DND-41 (cell line): Measurements from ENCODE around the gene APOOL.
"Not testable (repeated sequence)": the region's sequence is repeated elsewhere in the genome, so short reads cannot be mapped to it uniquely, and the experiment has no call there.

Experiments used
- ATAC-seq: fragments of 200-7000 bp; cut with Tn5 transposase; 3 replicates; pipeline ENCODE4 v1.9.1; 2021; ENCODE audit warnings: low read depth; ENCODE audit not compliant: insufficient read depth
- DNase-seq: peaks from one replicate; pipeline ENCODE4 v3.0.0-alpha.2; 2020
- H2AFZ ChIP-seq: 2 replicates; pipeline ENCODE4 v1.6.0; 2012; ENCODE audit warnings: low read depth, low read length
- H3K27ac ChIP-seq: 2 replicates; pipeline ENCODE4 v1.5.1; 2012; ENCODE audit warnings: low read length, inconsistent platforms
- H3K27me3 ChIP-seq: fragments of 200-600 bp; sonication (generic); 2 replicates; pipeline ENCODE4 v1.6.0; 2012; ENCODE audit warnings: low read length, mild to moderate bottlenecking, inconsistent platforms; ENCODE audit not compliant: insufficient read depth, poor library complexity
- H3K36me3 ChIP-seq: 2 replicates; pipeline ENCODE4 v1.5.1; 2012; ENCODE audit warnings: low read length, inconsistent platforms; ENCODE audit not compliant: insufficient read depth
- H3K4me1 ChIP-seq: 2 replicates; pipeline ENCODE4 v1.5.1; 2012; ENCODE audit warnings: mild to moderate bottlenecking, low read length; ENCODE audit not compliant: insufficient read depth
- H3K4me2 ChIP-seq: 2 replicates; pipeline ENCODE4 v1.6.0; 2012; ENCODE audit warnings: mild to moderate bottlenecking, moderate library complexity, low read length, inconsistent platforms; ENCODE audit not compliant: insufficient read depth
- H3K4me3 ChIP-seq, 2 experiments: fragments of 200-600 bp in 1 of 2; shearing (Covaris generic) in 1 of 2; 2 replicates each; pipeline ENCODE4 v1.5.1; 2012 to 2016; ENCODE audit warnings: inconsistent platforms in 2 of 2, low read length in 2 of 2, mild to moderate bottlenecking in 2 of 2, low read depth in 1 of 2, moderate library complexity in 1 of 2
- H3K79me2 ChIP-seq: 2 replicates; pipeline ENCODE4 v1.6.0; 2012; ENCODE audit warnings: low read length, inconsistent platforms; ENCODE audit not compliant: insufficient read depth
- H3K9ac ChIP-seq: 2 replicates; pipeline ENCODE4 v1.6.0; 2012; ENCODE audit warnings: low read depth, mild to moderate bottlenecking, inconsistent platforms, low read length, moderate library complexity
- H3K9me3 ChIP-seq: 2 replicates; pipeline ENCODE4 v1.5.1; 2012; ENCODE audit warnings: low read length, moderate library complexity, mild to moderate bottlenecking, inconsistent platforms; ENCODE audit not compliant: insufficient read depth, severe bottlenecking
- H4K20me1 ChIP-seq: 2 replicates; pipeline ENCODE4 v1.6.0; 2012; ENCODE audit warnings: low read length; ENCODE audit not compliant: insufficient read depth
- EZH2 ChIP-seq: IDR thresholded peaks from 3 replicates; pipeline ENCODE4 v1.6.1; 2012; ENCODE audit warnings: borderline replicate concordance, low read depth, mild to moderate bottlenecking, moderate library complexity, low read length, inconsistent platforms; ENCODE audit not compliant: severe bottlenecking
- TF ChIP-seq, protein P1 (sequence below): IDR thresholded peaks from 2 replicates; pipeline ENCODE4 v1.5.1; 2012; ENCODE audit warnings: borderline replicate concordance, low read length, moderate library complexity, mild to moderate bottlenecking; ENCODE audit not compliant: poor library complexity, severe bottlenecking; ENCODE audit errors: extremely low read depth

APOOL gene

DNA sequence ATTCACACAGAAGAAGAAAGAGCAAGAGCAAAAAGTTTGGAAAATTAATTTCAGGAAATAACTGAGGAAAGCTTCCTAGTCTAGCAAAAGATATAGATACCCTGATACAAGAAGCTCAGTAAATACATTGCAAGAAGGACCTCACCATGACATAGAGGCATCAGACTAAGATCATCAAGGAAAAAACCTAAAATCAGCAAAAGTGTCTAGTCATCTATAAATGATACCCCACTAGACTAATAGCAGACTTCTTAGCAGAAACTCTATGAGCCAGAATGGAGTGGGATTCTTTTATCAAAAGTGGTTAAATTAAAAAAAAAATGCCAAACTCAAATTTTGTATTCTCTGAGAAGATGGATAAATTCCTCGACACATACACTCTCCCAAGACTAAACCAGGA, 10.5 kb upstream of the APOOL start:
- H3K9ac ChIP-seq, result no peak overlapping the region
- no peaks in the 10 kb centered on the region for H4K20me1 ChIP-seq
- no peaks in the 10 kb centered on the region for H3K9me3 ChIP-seq
- H3K79me2 ChIP-seq, result no peaks in the 10 kb centered on the region
- ATAC-seq (no peak), DNase-seq (no peak)
- no peak overlapping the region for H2AFZ ChIP-seq
- H3K27me3 ChIP-seq, result no peaks in the 10 kb centered on the region
- no peak overlapping the region for H3K4me2 ChIP-seq
- no peak overlapping the region for H3K27ac ChIP-seq
- no peaks in the 10 kb centered on the region for H3K4me1 ChIP-seq
- TF ChIP-seq EZH2, result no peak
- TF ChIP-seq, protein P1, sequence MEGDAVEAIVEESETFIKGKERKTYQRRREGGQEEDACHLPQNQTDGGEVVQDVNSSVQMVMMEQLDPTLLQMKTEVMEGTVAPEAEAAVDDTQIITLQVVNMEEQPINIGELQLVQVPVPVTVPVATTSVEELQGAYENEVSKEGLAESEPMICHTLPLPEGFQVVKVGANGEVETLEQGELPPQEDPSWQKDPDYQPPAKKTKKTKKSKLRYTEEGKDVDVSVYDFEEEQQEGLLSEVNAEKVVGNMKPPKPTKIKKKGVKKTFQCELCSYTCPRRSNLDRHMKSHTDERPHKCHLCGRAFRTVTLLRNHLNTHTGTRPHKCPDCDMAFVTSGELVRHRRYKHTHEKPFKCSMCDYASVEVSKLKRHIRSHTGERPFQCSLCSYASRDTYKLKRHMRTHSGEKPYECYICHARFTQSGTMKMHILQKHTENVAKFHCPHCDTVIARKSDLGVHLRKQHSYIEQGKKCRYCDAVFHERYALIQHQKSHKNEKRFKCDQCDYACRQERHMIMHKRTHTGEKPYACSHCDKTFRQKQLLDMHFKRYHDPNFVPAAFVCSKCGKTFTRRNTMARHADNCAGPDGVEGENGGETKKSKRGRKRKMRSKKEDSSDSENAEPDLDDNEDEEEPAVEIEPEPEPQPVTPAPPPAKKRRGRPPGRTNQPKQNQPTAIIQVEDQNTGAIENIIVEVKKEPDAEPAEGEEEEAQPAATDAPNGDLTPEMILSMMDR, result no peak
- no peak overlapping the region for H3K4me3 ChIP-seq
- no peaks in the 10 kb centered on the region for H3K36me3 ChIP-seq

GRCh38 chrX:85001344-85001743, 2.3 kb upstream of the APOOL start:
- no peaks in the 10 kb centered on the region for H4K20me1 ChIP-seq
- H3K4me2 ChIP-seq, result no peak overlapping the region
- H3K79me2 ChIP-seq, result peaks cover 11% of the 10 kb centered on the region
- H3K9ac ChIP-seq, result no peak overlapping the region
- DNase-seq, result no peak
- no peak for ATAC-seq
- TF ChIP-seq, protein P1, result no peak
- no peak for TF ChIP-seq EZH2
- H3K9me3 ChIP-seq, result no peaks in the 10 kb centered on the region
- H3K36me3 ChIP-seq, result no peaks in the 10 kb centered on the region
- no peak overlapping the region for H3K4me3 ChIP-seq
- no peak overlapping the region for H2AFZ ChIP-seq
- H3K27me3 ChIP-seq, result no peaks in the 10 kb centered on the region
- H3K27ac ChIP-seq, result no peak overlapping the region
- peaks cover 11% of the 10 kb centered on the region for H3K4me1 ChIP-seq

DNA sequence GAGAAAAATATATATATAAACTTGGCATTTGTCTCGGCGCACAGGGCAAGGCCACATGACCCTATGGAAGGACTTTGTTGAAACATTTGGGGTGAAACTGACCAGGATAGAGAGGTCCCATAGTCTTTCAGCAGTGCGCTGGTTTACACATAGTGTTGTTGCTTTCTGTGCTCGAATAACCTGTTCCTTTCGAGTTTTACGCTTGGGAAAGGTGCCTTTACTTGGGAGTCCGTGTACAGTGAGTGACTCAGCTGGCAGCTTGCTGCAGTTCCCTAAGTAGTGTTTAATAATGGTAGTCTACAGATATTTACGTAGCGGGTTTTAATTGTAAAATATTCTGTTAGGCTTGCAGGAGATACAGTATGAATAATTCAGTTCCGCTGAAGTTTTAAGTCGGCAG, 578 bp downstream of the APOOL start:
- peak overlapping the region; percentile 70 to 92; a peak in 3 of 4 replicates for H3K4me3 ChIP-seq
- ATAC-seq (peak; percentile 21; the same call in 1 of the 3 replicates), DNase-seq (no peak)
- no peak for TF ChIP-seq EZH2
- TF ChIP-seq, protein P1, result no peak
- H3K9ac ChIP-seq, result peak overlapping the region; percentile 65
- peak overlapping the region; percentile 87 for H3K27ac ChIP-seq
- H2AFZ ChIP-seq, result peak overlapping the region; percentile 75
- no peaks in the 10 kb centered on the region for H3K9me3 ChIP-seq
- no peaks in the 10 kb centered on the region for H3K27me3 ChIP-seq
- peaks cover 11% of the 10 kb centered on the region for H3K4me1 ChIP-seq
- H4K20me1 ChIP-seq, result no peaks in the 10 kb centered on the region
- no peaks in the 10 kb centered on the region for H3K36me3 ChIP-seq
- H3K4me2 ChIP-seq, result peak overlapping the region; percentile 72
- peaks cover 13% of the 10 kb centered on the region for H3K79me2 ChIP-seq

DNA sequence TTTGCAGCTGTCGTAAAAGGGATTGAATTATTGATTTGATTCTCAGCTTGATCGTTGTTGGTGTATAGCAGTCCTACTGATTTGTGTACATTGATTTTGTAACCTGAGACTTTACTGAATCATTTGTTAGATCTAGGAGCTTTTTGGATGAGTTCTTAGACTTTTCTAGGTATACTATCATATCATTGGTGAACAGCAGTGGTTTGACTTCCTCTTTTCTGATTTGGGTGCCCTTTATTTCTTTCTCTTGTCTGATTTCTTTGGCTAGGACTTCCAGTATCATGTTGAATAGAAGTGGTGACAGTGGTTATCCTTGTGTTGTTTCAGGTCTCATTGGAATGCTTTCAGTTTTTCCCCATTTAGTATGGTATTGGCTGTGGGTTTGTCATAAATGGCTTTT, 8.4 kb downstream of the APOOL start:
- no peak for ATAC-seq

GRCh38 chrX:85015351-85015750, 11.7 kb downstream of the APOOL start:
- H3K27ac ChIP-seq, H2AFZ ChIP-seq, H3K4me3 ChIP-seq, ATAC-seq, H4K20me1 ChIP-seq, H3K4me1 ChIP-seq, H3K36me3 ChIP-seq, H3K4me2 ChIP-seq, H3K9me3 ChIP-seq, H3K9ac ChIP-seq, DNase-seq, H3K27me3 ChIP-seq: not testable (repeated sequence)
- peaks cover 19% of the 10 kb centered on the region; the same call in 1 of the 2 replicates for H3K79me2 ChIP-seq

More for the DNA sequence above, 8.4 kb downstream of the APOOL start:
- Histone ChIP-seq H3K4me2 (no peak overlapping the region), H3K9ac (no peak overlapping the region), H3K27me3 (no peaks in the 10 kb centered on the region), H2AFZ (no peak overlapping the region), H3K27ac (no peak overlapping the region), H3K79me2 (peaks cover 11% of the 10 kb centered on the region; the same call in 1 of the 2 replicates), H3K9me3 (no peaks in the 10 kb centered on the region), H3K4me1 (no peaks in the 10 kb centered on the region), H3K36me3 (no peaks in the 10 kb centered on the region), H4K20me1 (no peaks in the 10 kb centered on the region), H3K4me3 (no peak overlapping the region)
- no peak for DNase-seq
- TF ChIP-seq, protein P1, result no peak
- TF ChIP-seq EZH2, result no peak
